ENCODE results near the gene SMG6.

DNA sequence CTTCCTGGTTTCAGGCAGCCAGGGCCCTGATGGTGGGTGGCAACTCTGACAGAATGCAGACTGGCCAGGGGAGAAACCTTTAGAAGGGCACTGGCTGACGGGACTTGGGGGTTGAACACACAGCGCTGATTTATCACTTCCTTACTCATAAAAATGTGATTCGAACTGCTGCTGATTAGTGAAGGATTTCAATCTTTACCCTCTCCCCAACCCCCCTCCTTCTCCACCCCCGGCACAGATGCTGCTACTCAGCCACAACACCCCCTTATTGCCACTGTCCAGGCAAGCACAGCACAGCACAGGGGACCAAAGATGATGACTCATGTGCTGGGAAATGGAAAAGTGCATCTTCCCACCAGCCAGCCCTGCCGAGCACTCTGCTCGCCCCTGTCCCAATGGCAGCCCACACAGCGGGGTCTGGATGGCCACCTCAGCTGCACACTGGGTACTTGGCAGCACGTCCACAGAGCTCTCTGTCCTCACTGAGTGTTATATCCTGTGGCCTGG lies 70.1 kb downstream of the SMG6 start:
- TF ChIP-seq, protein P1, sequence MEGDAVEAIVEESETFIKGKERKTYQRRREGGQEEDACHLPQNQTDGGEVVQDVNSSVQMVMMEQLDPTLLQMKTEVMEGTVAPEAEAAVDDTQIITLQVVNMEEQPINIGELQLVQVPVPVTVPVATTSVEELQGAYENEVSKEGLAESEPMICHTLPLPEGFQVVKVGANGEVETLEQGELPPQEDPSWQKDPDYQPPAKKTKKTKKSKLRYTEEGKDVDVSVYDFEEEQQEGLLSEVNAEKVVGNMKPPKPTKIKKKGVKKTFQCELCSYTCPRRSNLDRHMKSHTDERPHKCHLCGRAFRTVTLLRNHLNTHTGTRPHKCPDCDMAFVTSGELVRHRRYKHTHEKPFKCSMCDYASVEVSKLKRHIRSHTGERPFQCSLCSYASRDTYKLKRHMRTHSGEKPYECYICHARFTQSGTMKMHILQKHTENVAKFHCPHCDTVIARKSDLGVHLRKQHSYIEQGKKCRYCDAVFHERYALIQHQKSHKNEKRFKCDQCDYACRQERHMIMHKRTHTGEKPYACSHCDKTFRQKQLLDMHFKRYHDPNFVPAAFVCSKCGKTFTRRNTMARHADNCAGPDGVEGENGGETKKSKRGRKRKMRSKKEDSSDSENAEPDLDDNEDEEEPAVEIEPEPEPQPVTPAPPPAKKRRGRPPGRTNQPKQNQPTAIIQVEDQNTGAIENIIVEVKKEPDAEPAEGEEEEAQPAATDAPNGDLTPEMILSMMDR (IDR thresholded peaks at IDR 0.05; ENCODE audit: insufficient read depth, low read length, poor library complexity, severe bottlenecking) = no peak
- TF ChIP-seq EZH2phosphoT487 (conservative IDR thresholded peaks at IDR 0.05; ENCODE audit: low read length) = no peak
